Kidney epithelial cell (primary cell): ENCODE measurements around the gene C15orf39. TPM values are rescaled to one million over a fixed set of nuclear protein-coding genes. Genes with fewer than 3 reads are reported as not detected.

Experiments
- DNase-seq: peaks from one replicate; pipeline ENCODE4 v3.0.0-alpha.2; 2010; ENCODE audit warnings: low read depth
- H3K27me3 ChIP-seq: 2 replicates; pipeline ENCODE4 v1.6.0; 2011; ENCODE audit warnings: low read length; ENCODE audit not compliant: control insufficient read depth, insufficient read depth
- H3K36me3 ChIP-seq: 2 replicates; pipeline ENCODE4 v1.5.1; 2011; ENCODE audit warnings: low read length; ENCODE audit not compliant: control insufficient read depth, insufficient read depth
- H3K4me3 ChIP-seq: 2 replicates; pipeline ENCODE4 v1.5.1; 2011; ENCODE audit warnings: low read depth, mild to moderate bottlenecking, control low read depth, low read length
- CTCF ChIP-seq: IDR thresholded peaks from 2 replicates; pipeline ENCODE4 v1.5.1; 2011; ENCODE audit warnings: mild to moderate bottlenecking, moderate library complexity, low read length, control low read depth, inconsistent platforms; ENCODE audit not compliant: insufficient read depth, poor library complexity, severe bottlenecking
- total RNA-seq: library from RNA; depleted of rRNA; stranded (reverse); fragments of >200 nt; gene quantifications from 2 replicates; pipeline ENCODE4 v1.2.3, GENCODE V29; 2015

Gene C15orf39
- total RNA-seq = 26.8 and 34.8 TPM in 2 replicates

- Histone ChIP-seq H3K36me3 (no peaks in the 10 kb centered on the region), H3K27me3 (no peaks in the 10 kb centered on the region), H3K4me3 (peak within 1 kb of the TSS; percentile 69)
- DNase-seq = no peak
- no peak for TF ChIP-seq CTCF
Observed at GRCh38 chr15:75201616-75202250, at the start of gene C15orf39. Gene C15orf39 (plus strand): TSS chr15:75201882. CDS start chr15:75206049, 4,167 bp downstream.

GRCh38 chr15:75152382-75153079 lies 49.2 kb upstream of the C15orf39 start:
- Histone ChIP-seq H3K4me3 (no peak overlapping the region), H3K36me3 (no peaks in the 10 kb centered on the region), H3K27me3 (no peaks in the 10 kb centered on the region)
- TF ChIP-seq CTCF = no peak
- no peak for DNase-seq

GRCh38 chr15:75153087-75153486 lies 48.6 kb upstream of the C15orf39 start:
- DNase-seq = no peak
- no peak for TF ChIP-seq CTCF

GRCh38 chr15:75153565-75154276 lies 48.0 kb upstream of the C15orf39 start:
- Histone ChIP-seq H3K36me3 (no peaks in the 10 kb centered on the region), H3K4me3 (no peak overlapping the region), H3K27me3 (no peaks in the 10 kb centered on the region)
- no peak for TF ChIP-seq CTCF
- DNase-seq = no peak

More at GRCh38 chr15:75153087-75153486, 48.6 kb upstream of the C15orf39 start:
- Histone ChIP-seq H3K4me3 (no peak overlapping the region), H3K27me3 (no peaks in the 10 kb centered on the region), H3K36me3 (no peaks in the 10 kb centered on the region)

- Histone ChIP-seq H3K27me3 (no peaks in the 10 kb centered on the region), H3K36me3 (no peaks in the 10 kb centered on the region), H3K4me3 (no peak overlapping the region)
- TF ChIP-seq CTCF = no peak
- no peak for DNase-seq
Observed at GRCh38 chr15:75154461-75155062, 47.1 kb upstream of the C15orf39 start.
